Amniotic stem cell (primary cell): ENCODE data around the gene CDK18.

Source experiments
- DNase-seq: peaks from one replicate; lab custom pipeline; 2025; lab: John Stamatoyannopoulos, UW

The CDK18 gene

GRCh38 chr1:205505076-205505729, 734 bp downstream of the CDK18 start:
- DNase-seq = no peak

GRCh38 chr1:205505791-205506190, 1.3 kb downstream of the CDK18 start:
- no peak for DNase-seq

- DNase-seq = no peak
Observed at GRCh38 chr1:205506409-205507200, 2.1 kb downstream of the CDK18 start.

- DNase-seq = no peak
Observed at GRCh38 chr1:205508227-205508714, 3.8 kb downstream of the CDK18 start.

GRCh38 chr1:205510308-205510950, 6.0 kb downstream of the CDK18 start:
- no peak for DNase-seq

- no peak for DNase-seq
Observed at GRCh38 chr1:205510951-205511330, 6.5 kb downstream of the CDK18 start.

- no peak for DNase-seq
Observed at GRCh38 chr1:205512059-205513045, 7.9 kb downstream of the CDK18 start.

GRCh38 chr1:205513774-205514173, 9.3 kb downstream of the CDK18 start:
- DNase-seq = no peak

GRCh38 chr1:205514211-205515142, 10.0 kb downstream of the CDK18 start:
- DNase-seq = no peak

- no peak for DNase-seq
Observed at GRCh38 chr1:205515781-205516253, 11.3 kb downstream of the CDK18 start.

- no peak for DNase-seq
Observed at GRCh38 chr1:205516362-205516761, 11.9 kb downstream of the CDK18 start.

- DNase-seq = no peak
Observed at GRCh38 chr1:205517288-205517687, 12.8 kb downstream of the CDK18 start.

GRCh38 chr1:205517763-205518162, 13.3 kb downstream of the CDK18 start:
- no peak for DNase-seq

- no peak for DNase-seq
Observed at GRCh38 chr1:205518661-205519540, 14.4 kb downstream of the CDK18 start.

- no peak for DNase-seq
Observed at GRCh38 chr1:205519541-205520131, 15.2 kb downstream of the CDK18 start.

- DNase-seq = no peak
Observed at GRCh38 chr1:205520709-205521108, 16.2 kb downstream of the CDK18 start.

- DNase-seq = no peak
Observed at GRCh38 chr1:205521686-205522085, 17.2 kb downstream of the CDK18 start.

- no peak for DNase-seq
Observed at GRCh38 chr1:205522692-205523091, 18.2 kb downstream of the CDK18 start.

- no peak for DNase-seq
Observed at GRCh38 chr1:205523261-205523890, 18.9 kb downstream of the CDK18 start.
